ENCODE data around the gene MTHFD1L. TPM values are rescaled to one million over a fixed set of nuclear protein-coding genes. Genes with fewer than 3 reads are reported as not detected.

Gene MTHFD1L
- total and polyA plus RNA-seq, 4 experiments from 2014 or later: 3.7 to 11.1 (median 8.9) TPM

- DNase-seq: no peak
- Histone ChIP-seq H3K36me3 (ENCODE audit: insufficient read depth, low read length) (no peaks in the 10 kb centered on the region), H3K9me3 (ENCODE audit: control insufficient read depth in 1 of 2, low read length in 2 of 2) (no peaks in the 10 kb centered on the region), H3K27me3 (ENCODE audit: insufficient read depth, low read length) (no peaks in the 10 kb centered on the region), H3K4me3 (ENCODE audit: low read length in 2 of 2) (no peak overlapping the region), H3K4me1 (ENCODE audit: insufficient read depth, low read length) (peaks cover 17% of the 10 kb centered on the region), H3K27ac (ENCODE audit: low read depth, low read length) (no peak overlapping the region)
- Mint-ChIP-seq H3K9me3 (no peaks in the 10 kb centered on the region), H3K27me3 (no peaks in the 10 kb centered on the region), H3K4me3 (no peak overlapping the region), H3K27ac (no peak overlapping the region), H3K36me3 (no peaks in the 10 kb centered on the region), H3K4me1 (peaks cover 8 to 21% (median 17%) of the 10 kb centered on the region in 4 donors)
- intact Hi-C loops (cut with micrococcal nuclease): no loop called here
- CTCF ChIA-PET (ENCODE audit: partially characterized antibody): interaction anchor here (1.2 to 24.8 kb wide), 3 partner anchors 7 to 431 kb away, joined by 3 to 860 read pairs (median 48); no protein-coding TSS in a partner anchor
- POLR2A ChIA-PET (ENCODE audit: partially characterized antibody): no interaction called here
These were observed 33.7 kb downstream of the MTHFD1L start for GRCh38 chr6:150899231-150899630.

DNA sequence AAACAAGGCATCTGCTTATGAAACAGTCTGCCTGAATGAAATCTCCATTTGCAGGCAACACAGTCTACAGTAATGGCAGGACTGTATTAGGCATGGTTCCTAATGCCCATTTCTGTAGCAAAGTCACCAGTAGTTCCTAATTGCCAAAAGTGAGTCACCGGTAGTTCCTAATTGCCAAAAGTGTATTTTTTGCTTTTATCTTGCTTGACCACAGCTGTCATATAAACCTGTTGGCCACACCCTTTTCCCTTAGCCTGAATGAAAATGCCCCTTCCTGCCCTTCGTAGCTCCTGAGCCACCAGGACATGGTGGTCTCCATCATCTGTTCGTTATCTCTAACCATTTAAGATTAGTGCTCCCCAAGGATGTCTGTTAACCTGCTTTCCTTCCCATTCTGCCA is 34.5 kb downstream of the MTHFD1L start:
- Mint-ChIP-seq H3K4me3 (no peak overlapping the region), H3K4me1 (peaks cover 5 to 15% (median 12%) of the 10 kb centered on the region in 4 donors), H3K27me3 (no peaks in the 10 kb centered on the region), H3K27ac (no peak overlapping the region), H3K36me3 (no peaks in the 10 kb centered on the region), H3K9me3 (no peaks in the 10 kb centered on the region)
- no peaks in the 10 kb centered on the region for H3K9me3 ChIP-seq (ENCODE audit: control insufficient read depth in 1 of 2, low read length in 2 of 2)
- no peaks in the 10 kb centered on the region for H3K36me3 ChIP-seq (ENCODE audit: insufficient read depth, low read length)
- intact Hi-C loops (cut with micrococcal nuclease): no loop called here
- no peak overlapping the region for H3K4me3 ChIP-seq (ENCODE audit: low read length in 2 of 2)
- POLR2A ChIA-PET (ENCODE audit: partially characterized antibody): no interaction called here
- H3K27me3 ChIP-seq (ENCODE audit: insufficient read depth, low read length): no peaks in the 10 kb centered on the region
- H3K27ac ChIP-seq (ENCODE audit: low read depth, low read length): no peak overlapping the region
- CTCF ChIA-PET (ENCODE audit: partially characterized antibody): interaction anchor here (5.6 to 24.8 kb wide), 2 partner anchors 8 to 430 kb away, joined by 48 to 860 read pairs; no protein-coding TSS in a partner anchor
- DNase-seq: no peak
- H3K4me1 ChIP-seq (ENCODE audit: insufficient read depth, low read length): peaks cover 12% of the 10 kb centered on the region

GRCh38 chr6:150902142-150902776 is 36.8 kb downstream of the MTHFD1L start:
- no peak for DNase-seq
- H3K27me3 Mint-ChIP-seq: no peaks in the 10 kb centered on the region
- H3K4me1 Mint-ChIP-seq: no peaks in the 10 kb centered on the region
- intact Hi-C loops (cut with micrococcal nuclease): no loop called here
- Histone ChIP-seq H3K9me3 (ENCODE audit: control insufficient read depth in 1 of 2, low read length in 2 of 2) (no peaks in the 10 kb centered on the region), H3K27me3 (ENCODE audit: insufficient read depth, low read length) (no peaks in the 10 kb centered on the region), H3K27ac (ENCODE audit: low read depth, low read length) (no peak overlapping the region), H3K4me1 (ENCODE audit: insufficient read depth, low read length) (no peaks in the 10 kb centered on the region), H3K4me3 (ENCODE audit: low read length in 2 of 2) (no peak overlapping the region), H3K36me3 (ENCODE audit: insufficient read depth, low read length) (no peaks in the 10 kb centered on the region)
- ChIA-PET CTCF (ENCODE audit: partially characterized antibody) (interaction anchor here (5.6 to 24.8 kb wide), 2 partner anchors 10 to 428 kb away, joined by 48 to 860 read pairs; no protein-coding TSS in a partner anchor), POLR2A (ENCODE audit: partially characterized antibody) (no interaction called here)
- H3K36me3 Mint-ChIP-seq: peaks cover 8 to 10% of the 10 kb centered on the region in 2 donors
- no peaks in the 10 kb centered on the region for H3K9me3 Mint-ChIP-seq
- H3K4me3 Mint-ChIP-seq: no peak overlapping the region
- peak overlapping the region in 1 of 7 donors; percentile 25 for H3K27ac Mint-ChIP-seq

DNA sequence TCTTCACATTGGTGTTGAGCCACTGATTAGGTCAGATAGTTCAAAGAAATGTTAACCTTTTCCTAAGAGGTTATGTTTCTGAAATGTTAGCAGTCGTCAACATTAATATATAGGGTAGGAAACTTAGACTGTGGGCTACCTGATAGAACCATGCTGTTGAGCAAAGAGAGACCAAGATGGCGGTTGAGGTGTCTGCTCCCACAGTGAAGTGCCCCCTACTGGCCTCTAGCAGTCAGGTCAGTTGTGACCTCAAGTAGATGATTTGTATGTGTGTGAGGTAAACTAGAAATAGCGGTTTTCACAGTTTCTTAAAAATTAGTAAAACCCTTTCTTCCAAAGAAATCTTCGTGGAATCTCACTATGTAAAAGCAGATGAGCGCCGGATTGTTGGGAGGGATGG is 40.3 kb downstream of the MTHFD1L start:
- DNase-seq: no peak
- no peak overlapping the region for H3K27ac ChIP-seq (ENCODE audit: low read depth, low read length)
- no peaks in the 10 kb centered on the region for H3K36me3 ChIP-seq (ENCODE audit: insufficient read depth, low read length)
- H3K27ac Mint-ChIP-seq: no peak overlapping the region
- CTCF ChIA-PET (ENCODE audit: partially characterized antibody): interaction anchor here (1.1 to 24.8 kb wide), 3 partner anchors 12 to 425 kb away, joined by 3 to 860 read pairs (median 12); no protein-coding TSS in a partner anchor
- H3K27me3 ChIP-seq (ENCODE audit: insufficient read depth, low read length): no peaks in the 10 kb centered on the region
- no peak overlapping the region for H3K4me3 Mint-ChIP-seq
- H3K36me3 Mint-ChIP-seq: peaks cover 8 to 18% of the 10 kb centered on the region in 2 donors
- POLR2A ChIA-PET (ENCODE audit: partially characterized antibody): no interaction called here
- no peaks in the 10 kb centered on the region for H3K9me3 Mint-ChIP-seq
- no peaks in the 10 kb centered on the region for H3K4me1 Mint-ChIP-seq
- H3K27me3 Mint-ChIP-seq: no peaks in the 10 kb centered on the region
- no peaks in the 10 kb centered on the region for H3K4me1 ChIP-seq (ENCODE audit: insufficient read depth, low read length)
- H3K9me3 ChIP-seq (ENCODE audit: control insufficient read depth in 1 of 2, low read length in 2 of 2): no peaks in the 10 kb centered on the region
- no peak overlapping the region for H3K4me3 ChIP-seq (ENCODE audit: low read length in 2 of 2)
- intact Hi-C loops (cut with micrococcal nuclease): no loop called here

GRCh38 chr6:150906641-150907326 is 41.3 kb downstream of the MTHFD1L start:
- intact Hi-C loops (cut with micrococcal nuclease): no loop called here
- no peak for DNase-seq
- Mint-ChIP-seq H3K4me1 (no peaks in the 10 kb centered on the region), H3K27me3 (no peaks in the 10 kb centered on the region), H3K9me3 (peaks cover 0 to 4% (median 0%) of the 10 kb centered on the region in 8 donors), H3K4me3 (no peak overlapping the region), H3K36me3 (peaks cover 11 to 26% of the 10 kb centered on the region in 2 donors), H3K27ac (peak overlapping the region in 1 of 7 donors; percentile 19)
- Histone ChIP-seq H3K9me3 (ENCODE audit: control insufficient read depth in 1 of 2, low read length in 2 of 2) (no peaks in the 10 kb centered on the region), H3K27ac (ENCODE audit: low read depth, low read length) (no peak overlapping the region), H3K4me3 (ENCODE audit: low read length in 2 of 2) (no peak overlapping the region), H3K36me3 (ENCODE audit: insufficient read depth, low read length) (no peaks in the 10 kb centered on the region), H3K27me3 (ENCODE audit: insufficient read depth, low read length) (no peaks in the 10 kb centered on the region), H3K4me1 (ENCODE audit: insufficient read depth, low read length) (no peaks in the 10 kb centered on the region)
- POLR2A ChIA-PET (ENCODE audit: partially characterized antibody): no interaction called here
- CTCF ChIA-PET (ENCODE audit: partially characterized antibody): interaction anchor here (0.6 to 1.9 kb wide), 4 partner anchors 15 to 429 kb away, joined by 3 to 12 read pairs (median 4); no protein-coding TSS in a partner anchor

DNA sequence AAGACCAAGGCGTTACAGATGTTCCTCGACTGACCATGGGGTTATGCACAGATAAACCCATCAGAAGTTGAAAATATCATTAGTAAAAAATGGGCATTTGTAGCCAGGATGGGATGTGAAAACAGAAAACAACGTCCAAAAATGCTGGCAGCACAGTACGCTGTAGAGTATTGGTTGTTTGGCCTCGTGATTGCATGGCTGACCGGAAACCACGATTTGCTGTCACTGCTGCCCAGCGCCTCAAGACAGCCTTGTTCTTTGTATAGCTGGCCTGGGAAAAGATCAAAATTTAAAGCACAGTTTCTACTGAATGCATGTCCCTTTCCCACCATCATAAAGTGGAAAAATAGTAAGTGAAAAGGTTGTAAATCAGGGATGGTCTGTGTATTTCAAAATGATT is 41.9 kb downstream of the MTHFD1L start:
- Histone ChIP-seq H3K27me3 (ENCODE audit: insufficient read depth, low read length) (no peaks in the 10 kb centered on the region), H3K36me3 (ENCODE audit: insufficient read depth, low read length) (no peaks in the 10 kb centered on the region), H3K27ac (ENCODE audit: low read depth, low read length) (no peak overlapping the region), H3K9me3 (ENCODE audit: control insufficient read depth in 1 of 2, low read length in 2 of 2) (no peaks in the 10 kb centered on the region), H3K4me1 (ENCODE audit: insufficient read depth, low read length) (no peaks in the 10 kb centered on the region), H3K4me3 (ENCODE audit: low read length in 2 of 2) (no peak overlapping the region)
- ChIA-PET CTCF (ENCODE audit: partially characterized antibody) (interaction anchor here (1.9 kb wide), 1 partner anchor 418 kb away, joined by 12 read pairs; no protein-coding TSS in a partner anchor), POLR2A (ENCODE audit: partially characterized antibody) (no interaction called here)
- Mint-ChIP-seq H3K27ac (no peak overlapping the region), H3K4me1 (no peaks in the 10 kb centered on the region), H3K4me3 (no peak overlapping the region), H3K9me3 (peaks cover 0 to 4% (median 0%) of the 10 kb centered on the region in 8 donors), H3K36me3 (peaks cover 11 to 29% of the 10 kb centered on the region in 2 donors), H3K27me3 (no peaks in the 10 kb centered on the region)
- no peak for DNase-seq
- intact Hi-C loops (cut with micrococcal nuclease): no loop called here

GRCh38 chr6:150908901-150909300 is 43.4 kb downstream of the MTHFD1L start:
- CTCF ChIA-PET (ENCODE audit: partially characterized antibody): interaction anchor here (0.6 to 2.3 kb wide), 4 partner anchors 17 to 532 kb away, joined by 4 to 9 read pairs (median 5); no protein-coding TSS in a partner anchor
- peaks cover 0 to 4% (median 0%) of the 10 kb centered on the region in 8 donors for H3K9me3 Mint-ChIP-seq
- intact Hi-C loops (cut with micrococcal nuclease): no loop called here

More at GRCh38 chr6:150908901-150909300, 43.4 kb downstream of the MTHFD1L start:
- no peaks in the 10 kb centered on the region for H3K9me3 ChIP-seq (ENCODE audit: control insufficient read depth in 1 of 2, low read length in 2 of 2)
- H3K27ac ChIP-seq (ENCODE audit: low read depth, low read length): no peak overlapping the region
- Mint-ChIP-seq H3K27me3 (no peaks in the 10 kb centered on the region), H3K36me3 (peaks cover 11 to 33% of the 10 kb centered on the region in 2 donors), H3K27ac (no peak overlapping the region), H3K4me3 (no peak overlapping the region), H3K4me1 (no peaks in the 10 kb centered on the region)
- no peaks in the 10 kb centered on the region for H3K27me3 ChIP-seq (ENCODE audit: insufficient read depth, low read length)
- no peak overlapping the region for H3K4me3 ChIP-seq (ENCODE audit: low read length in 2 of 2)
- no peak for DNase-seq
- no peaks in the 10 kb centered on the region for H3K4me1 ChIP-seq (ENCODE audit: insufficient read depth, low read length)
- H3K36me3 ChIP-seq (ENCODE audit: insufficient read depth, low read length): no peaks in the 10 kb centered on the region
- POLR2A ChIA-PET (ENCODE audit: partially characterized antibody): no interaction called here
